HG02610 (cell line): Measurements from ENCODE around the gene LSM14A.
"Not testable (repeated sequence)": the region's sequence is repeated elsewhere in the genome, so short reads cannot be mapped to it uniquely, and the experiment has no call there.

Source experiments
- ATAC-seq: cut with Tn5 transposase; IDR thresholded peaks from one replicate; pipeline ENCODE4 v1.9.1; 2021; ENCODE audit warnings: mild to moderate bottlenecking, moderate library complexity; ENCODE audit not compliant: unreplicated experiment

The LSM14A gene

GRCh38 chr19:34171877-34172660, at the start of gene LSM14A:
Gene LSM14A (plus strand): TSS chr19:34172504. CDS start chr19:34172643, 139 bp downstream.
- ATAC-seq, result peak; percentile 75

GRCh38 chr19:34124828-34125227, 47.5 kb upstream of the LSM14A start:
- no peak for ATAC-seq

- no peak for ATAC-seq
Measured at GRCh38 chr19:34126966-34127365, 45.3 kb upstream of the LSM14A start.

- ATAC-seq, result no peak
Measured at GRCh38 chr19:34127684-34128189, 44.6 kb upstream of the LSM14A start.

- no peak for ATAC-seq
Measured at GRCh38 chr19:34128558-34129250, 43.6 kb upstream of the LSM14A start.

GRCh38 chr19:34131100-34131499, 41.2 kb upstream of the LSM14A start:
- no peak for ATAC-seq

GRCh38 chr19:34132145-34132544, 40.2 kb upstream of the LSM14A start:
- ATAC-seq, result not testable (repeated sequence)

- ATAC-seq, result not testable (repeated sequence)
Measured at GRCh38 chr19:34132706-34133105, 39.6 kb upstream of the LSM14A start.

GRCh38 chr19:34134190-34135053, 37.9 kb upstream of the LSM14A start:
- ATAC-seq, result peak; percentile 94

- ATAC-seq, result no peak
Measured at GRCh38 chr19:34135054-34135800, 37.1 kb upstream of the LSM14A start.

GRCh38 chr19:34135821-34136611, 36.3 kb upstream of the LSM14A start:
- no peak for ATAC-seq

GRCh38 chr19:34141025-34141424, 31.3 kb upstream of the LSM14A start:
- ATAC-seq, result no peak

GRCh38 chr19:34142440-34142839, 29.9 kb upstream of the LSM14A start:
- ATAC-seq, result no peak

GRCh38 chr19:34145741-34146202, 26.5 kb upstream of the LSM14A start:
- ATAC-seq, result no peak

GRCh38 chr19:34148658-34149185, 23.6 kb upstream of the LSM14A start:
- no peak for ATAC-seq

- ATAC-seq, result no peak
Measured at GRCh38 chr19:34149873-34150272, 22.4 kb upstream of the LSM14A start.

- ATAC-seq, result no peak
Measured at GRCh38 chr19:34150558-34150957, 21.7 kb upstream of the LSM14A start.

- ATAC-seq, result no peak
Measured at GRCh38 chr19:34151439-34151838, 20.9 kb upstream of the LSM14A start.

- no peak for ATAC-seq
Measured at GRCh38 chr19:34154401-34154800, 17.9 kb upstream of the LSM14A start.
